KMS-11 (cell line): ENCODE results near the gene UBE2Q1.
A peak's percentile ranks its signal among the peaks of the same experiment; 100 is the strongest.

Experiments
- H2AFZ ChIP-seq: fragments of 200-600 bp; sonication (generic); 2 replicates; pipeline ENCODE4 v1.6.1; 2016; ENCODE audit warnings: antibody characterized with exemption, mixed run types, low read depth
- H3K27ac ChIP-seq: fragments of 200-600 bp; sonication (generic); 2 replicates; pipeline ENCODE4 v1.6.1; 2016; ENCODE audit warnings: mild to moderate bottlenecking, mixed run types
- H3K27me3 ChIP-seq: fragments of 200-600 bp; sonication (generic); 2 replicates; pipeline ENCODE4 v1.6.1; 2017; ENCODE audit warnings: mild to moderate bottlenecking, low read depth, mixed run types, moderate library complexity; ENCODE audit not compliant: insufficient read depth
- H3K36me3 ChIP-seq: fragments of 200-600 bp; sonication (generic); 2 replicates; pipeline ENCODE4 v1.6.1; 2017; ENCODE audit warnings: mild to moderate bottlenecking, mixed run types; ENCODE audit not compliant: insufficient read depth
- H3K4me1 ChIP-seq: fragments of 200-600 bp; sonication (generic); 2 replicates; pipeline ENCODE4 v1.6.1; 2016; ENCODE audit warnings: mild to moderate bottlenecking, low read depth, mixed run types; ENCODE audit not compliant: poor library complexity, severe bottlenecking
- H3K4me2 ChIP-seq: fragments of 200-600 bp; sonication (generic); 2 replicates; pipeline ENCODE4 v1.7.0; 2016; ENCODE audit warnings: mild to moderate bottlenecking, mixed run types
- H3K4me3 ChIP-seq: fragments of 200-600 bp; sonication (generic); IDR thresholded peaks from 2 replicates; pipeline ENCODE4 v1.6.1; 2017; ENCODE audit warnings: low read depth, low read length, mixed read lengths; ENCODE audit not compliant: insufficient read depth
- H3K79me2 ChIP-seq: fragments of 200-600 bp; sonication (generic); 2 replicates; pipeline ENCODE4 v1.6.1; 2016; ENCODE audit warnings: low read depth, mixed run types; ENCODE audit not compliant: insufficient read depth
- H3K9ac ChIP-seq: fragments of 200-600 bp; sonication (generic); 2 replicates; pipeline ENCODE4 v1.6.1; 2016; ENCODE audit warnings: mild to moderate bottlenecking, mixed run types
- H4K20me1 ChIP-seq: fragments of 200-600 bp; sonication (generic); 2 replicates; pipeline ENCODE4 v1.6.1; 2016; ENCODE audit warnings: mild to moderate bottlenecking, mixed run types; ENCODE audit not compliant: insufficient read depth
- TF ChIP-seq, protein P1 (sequence below): fragments of 200-600 bp; sonication (generic); conservative IDR thresholded peaks from 2 replicates; pipeline ENCODE4 v1.6.1; 2017; ENCODE audit warnings: low read depth, mild to moderate bottlenecking, antibody characterized with exemption, low read length, moderate library complexity, mixed read lengths

UBE2Q1 gene

DNA sequence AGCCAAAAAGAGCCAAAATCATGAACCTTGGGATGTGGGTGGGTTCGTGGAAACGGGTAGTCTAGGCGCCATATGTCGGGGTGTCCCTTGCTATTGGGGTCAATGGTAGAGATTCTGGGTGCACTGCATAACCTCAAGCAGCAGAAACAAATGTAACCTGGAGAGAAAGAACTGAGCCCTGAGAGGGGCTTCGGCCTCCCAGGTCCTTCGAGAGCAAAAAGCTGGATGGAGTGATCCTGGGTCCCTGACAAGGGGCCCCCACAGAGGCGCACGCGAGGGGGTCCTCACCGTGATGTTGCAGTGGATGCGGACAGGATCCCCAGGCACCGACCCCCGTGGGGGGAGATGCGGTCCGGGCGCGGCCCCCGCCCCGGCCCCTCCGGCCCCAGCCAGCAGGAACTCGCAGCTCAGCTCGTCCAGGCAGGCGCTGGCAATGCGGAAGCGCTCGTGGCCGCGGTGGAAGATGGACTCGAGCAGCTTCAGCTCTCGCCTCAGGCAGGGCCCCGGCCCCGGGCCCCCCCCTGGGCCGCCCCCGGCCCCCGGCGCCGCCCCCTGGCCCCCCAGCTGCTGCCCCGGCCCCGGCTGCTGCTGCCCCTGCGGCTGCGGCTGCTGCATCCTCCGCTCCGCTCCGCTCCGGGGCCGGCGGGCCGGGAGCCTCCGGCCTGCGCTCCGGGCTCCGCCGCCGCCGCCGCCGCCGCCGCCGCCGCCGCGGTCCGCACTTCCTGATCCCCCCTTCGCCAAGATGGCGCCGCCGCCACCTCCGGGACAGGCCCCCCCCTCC lies at the start of gene UBE2Q1:
UBE2Q1 (minus strand) TSS at position 724 of the 781 bp plus-strand sequence; CDS start at position 615, 109 bp downstream.
- Histone ChIP-seq H3K36me3 (peaks cover 19% of the 10 kb centered on the region; the same call in 1 of the 2 replicates), H3K79me2 (peaks cover 29% of the 10 kb centered on the region), H3K4me2 (peak within 1 kb of the TSS; percentile 92), H3K27ac (peak within 1 kb of the TSS; percentile 56), H3K4me3 (peak within 1 kb of the TSS; percentile 100), H3K4me1 (peaks cover 34% of the 10 kb centered on the region), H3K27me3 (no peaks in the 10 kb centered on the region; the same call in 1 of the 2 replicates), H4K20me1 (no peaks in the 10 kb centered on the region), H3K9ac (peak within 1 kb of the TSS; percentile 67), H2AFZ (peak within 1 kb of the TSS; percentile 73)
- TF ChIP-seq, protein P1, sequence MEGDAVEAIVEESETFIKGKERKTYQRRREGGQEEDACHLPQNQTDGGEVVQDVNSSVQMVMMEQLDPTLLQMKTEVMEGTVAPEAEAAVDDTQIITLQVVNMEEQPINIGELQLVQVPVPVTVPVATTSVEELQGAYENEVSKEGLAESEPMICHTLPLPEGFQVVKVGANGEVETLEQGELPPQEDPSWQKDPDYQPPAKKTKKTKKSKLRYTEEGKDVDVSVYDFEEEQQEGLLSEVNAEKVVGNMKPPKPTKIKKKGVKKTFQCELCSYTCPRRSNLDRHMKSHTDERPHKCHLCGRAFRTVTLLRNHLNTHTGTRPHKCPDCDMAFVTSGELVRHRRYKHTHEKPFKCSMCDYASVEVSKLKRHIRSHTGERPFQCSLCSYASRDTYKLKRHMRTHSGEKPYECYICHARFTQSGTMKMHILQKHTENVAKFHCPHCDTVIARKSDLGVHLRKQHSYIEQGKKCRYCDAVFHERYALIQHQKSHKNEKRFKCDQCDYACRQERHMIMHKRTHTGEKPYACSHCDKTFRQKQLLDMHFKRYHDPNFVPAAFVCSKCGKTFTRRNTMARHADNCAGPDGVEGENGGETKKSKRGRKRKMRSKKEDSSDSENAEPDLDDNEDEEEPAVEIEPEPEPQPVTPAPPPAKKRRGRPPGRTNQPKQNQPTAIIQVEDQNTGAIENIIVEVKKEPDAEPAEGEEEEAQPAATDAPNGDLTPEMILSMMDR, result no peak

DNA sequence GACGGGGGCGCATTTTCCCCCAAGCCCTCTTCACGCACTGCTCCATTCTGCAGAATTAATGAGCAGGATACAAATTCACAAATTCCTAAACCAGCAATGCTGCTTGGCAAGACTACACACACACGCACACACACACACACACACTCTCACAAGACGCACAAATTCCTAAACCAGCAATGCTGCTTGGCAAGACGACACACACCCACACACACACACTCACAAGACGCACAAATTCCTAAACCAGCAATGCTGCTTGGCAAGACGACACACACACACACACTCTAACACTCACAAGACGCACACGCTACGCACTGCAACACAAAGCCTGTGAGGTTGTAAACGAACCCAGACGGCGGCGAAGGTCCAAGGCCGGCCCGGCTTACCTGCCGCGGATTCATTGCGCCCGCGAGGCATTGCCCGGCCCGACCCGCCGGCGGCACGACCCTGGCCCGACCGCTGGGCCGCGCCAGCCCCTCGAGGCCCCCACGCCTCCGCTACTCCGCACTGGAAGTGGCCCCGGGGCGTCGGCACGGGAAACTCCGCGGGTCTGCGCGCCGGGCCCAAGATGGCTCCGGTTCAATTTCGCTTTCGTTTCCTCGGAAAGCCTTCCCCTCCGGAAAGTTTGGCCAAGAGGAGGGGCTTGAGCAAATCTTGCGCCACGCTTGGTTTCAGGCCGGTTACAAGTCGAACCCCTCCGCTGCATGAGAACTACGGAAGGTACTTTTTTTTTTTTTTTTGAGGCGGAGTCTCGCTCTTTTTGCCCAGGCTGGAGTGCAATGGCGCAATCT lies 49.3 kb upstream of the UBE2Q1 start, which contains the start of gene ADAR:
ADAR (minus strand) TSS at position 578 of the 788 bp plus-strand sequence; CDS start at position 398, 180 bp downstream.
- Histone ChIP-seq H3K27ac (peak within 1 kb of the TSS; percentile 89), H4K20me1 (peaks cover 27% of the 10 kb centered on the region), H2AFZ (peak within 1 kb of the TSS; percentile 72), H3K9ac (peak within 1 kb of the TSS; percentile 96), H3K79me2 (peaks cover 93% of the 10 kb centered on the region), H3K4me2 (peak within 1 kb of the TSS; percentile 96), H3K4me3 (peak within 1 kb of the TSS; percentile 100), H3K4me1 (peaks cover 85% of the 10 kb centered on the region), H3K27me3 (no peaks in the 10 kb centered on the region), H3K36me3 (no peaks in the 10 kb centered on the region; the same call in 1 of the 2 replicates)
- TF ChIP-seq, protein P1, result peak; percentile 28

DNA sequence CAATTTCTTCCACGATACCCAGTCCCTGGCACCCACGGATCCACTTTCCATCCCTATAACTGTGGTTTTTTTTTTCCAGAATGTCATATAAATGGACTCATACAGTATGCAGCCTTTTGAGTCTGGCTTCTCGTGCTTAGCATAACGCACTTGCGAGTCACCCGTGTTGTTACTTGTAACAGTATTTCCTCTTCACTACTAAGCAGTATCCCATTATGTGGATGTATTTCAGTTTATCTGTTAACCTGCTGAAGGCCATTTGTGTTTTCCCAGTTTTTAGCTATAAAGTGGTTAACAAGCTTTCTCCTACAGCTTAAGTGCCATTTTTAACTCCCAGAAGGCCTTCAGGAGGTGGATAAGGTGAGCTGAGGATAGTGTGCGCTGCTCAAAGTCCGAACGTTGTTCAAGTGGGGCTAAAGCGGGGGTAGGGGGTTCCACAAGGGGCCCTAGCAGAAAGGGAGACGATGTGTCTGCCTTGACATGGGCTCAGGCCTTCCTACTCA lies 48.7 kb upstream of the UBE2Q1 start:
- H3K4me1 ChIP-seq, result peaks cover 86% of the 10 kb centered on the region

DNA sequence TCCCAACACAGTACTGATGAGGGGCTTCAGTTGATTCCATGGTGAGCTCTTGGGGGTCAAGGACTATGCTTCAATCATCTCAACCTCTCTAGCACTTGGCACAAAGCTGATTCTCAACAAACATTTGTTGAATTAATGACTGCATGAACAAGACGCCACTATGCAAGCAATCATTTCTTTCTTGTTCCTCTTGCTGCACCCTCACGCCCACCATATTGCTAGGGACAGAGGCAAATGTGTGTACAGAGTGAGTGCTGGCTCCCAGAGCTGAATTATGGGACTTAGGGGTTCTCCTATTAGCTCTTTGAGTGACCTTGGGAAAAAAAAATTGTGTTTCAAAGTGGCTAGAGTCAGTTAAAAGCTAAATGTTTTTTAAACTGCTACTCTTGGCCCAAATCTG lies 47.1 kb upstream of the UBE2Q1 start:
- H3K9ac ChIP-seq, result no peak overlapping the region
- TF ChIP-seq, protein P1, result no peak
- H2AFZ ChIP-seq, result no peak overlapping the region
- peaks cover 18% of the 10 kb centered on the region; the same call in 1 of the 2 replicates for H3K36me3 ChIP-seq
- peak overlapping the region; percentile 2; the same call in 1 of the 2 replicates for H3K4me2 ChIP-seq
- H3K79me2 ChIP-seq, result peaks cover 94% of the 10 kb centered on the region
- no peak overlapping the region for H3K4me3 ChIP-seq
- no peak overlapping the region for H3K27ac ChIP-seq
- peaks cover 49% of the 10 kb centered on the region for H4K20me1 ChIP-seq
- H3K27me3 ChIP-seq, result no peaks in the 10 kb centered on the region
- peaks cover 87% of the 10 kb centered on the region for H3K4me1 ChIP-seq

More for the DNA sequence above, 48.7 kb upstream of the UBE2Q1 start:
- H2AFZ ChIP-seq, result peak overlapping the region; percentile 72
- H3K79me2 ChIP-seq, result peaks cover 93% of the 10 kb centered on the region
- H4K20me1 ChIP-seq, result peaks cover 33% of the 10 kb centered on the region
- peak overlapping the region; percentile 96 for H3K9ac ChIP-seq
- H3K27me3 ChIP-seq, result no peaks in the 10 kb centered on the region
- H3K4me3 ChIP-seq, result peak overlapping the region; percentile 100
- peaks cover 4% of the 10 kb centered on the region; the same call in 1 of the 2 replicates for H3K36me3 ChIP-seq
- TF ChIP-seq, protein P1, result no peak
- peak overlapping the region; percentile 89 for H3K27ac ChIP-seq
- peak overlapping the region; percentile 96 for H3K4me2 ChIP-seq
